ENCODE data around the gene NAV3.

The NAV3 gene

DNA sequence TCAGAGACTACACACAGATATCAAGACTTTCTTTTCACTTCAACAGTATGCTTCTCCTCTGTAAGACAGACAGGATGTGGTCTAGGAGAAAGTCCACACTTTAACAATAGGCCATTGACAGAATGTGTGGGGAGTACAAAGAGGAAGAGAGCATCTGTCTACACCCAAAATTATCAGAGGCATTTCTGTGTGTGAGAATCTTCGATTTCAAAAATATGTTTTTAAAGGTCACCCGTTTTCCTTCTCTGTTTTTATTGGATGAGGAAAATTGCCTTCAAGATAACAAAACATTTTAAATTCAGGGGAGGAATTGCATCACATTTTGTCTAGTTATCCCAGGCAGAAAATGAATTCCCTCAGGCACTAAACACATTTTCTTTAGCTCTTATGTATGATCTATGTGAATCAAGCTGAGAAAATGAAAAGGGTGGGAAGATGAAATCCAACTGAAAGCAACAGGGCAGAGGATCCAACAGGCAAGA lies 16.4 kb downstream of the NAV3 start:
- DNase-seq, result no peak

DNA sequence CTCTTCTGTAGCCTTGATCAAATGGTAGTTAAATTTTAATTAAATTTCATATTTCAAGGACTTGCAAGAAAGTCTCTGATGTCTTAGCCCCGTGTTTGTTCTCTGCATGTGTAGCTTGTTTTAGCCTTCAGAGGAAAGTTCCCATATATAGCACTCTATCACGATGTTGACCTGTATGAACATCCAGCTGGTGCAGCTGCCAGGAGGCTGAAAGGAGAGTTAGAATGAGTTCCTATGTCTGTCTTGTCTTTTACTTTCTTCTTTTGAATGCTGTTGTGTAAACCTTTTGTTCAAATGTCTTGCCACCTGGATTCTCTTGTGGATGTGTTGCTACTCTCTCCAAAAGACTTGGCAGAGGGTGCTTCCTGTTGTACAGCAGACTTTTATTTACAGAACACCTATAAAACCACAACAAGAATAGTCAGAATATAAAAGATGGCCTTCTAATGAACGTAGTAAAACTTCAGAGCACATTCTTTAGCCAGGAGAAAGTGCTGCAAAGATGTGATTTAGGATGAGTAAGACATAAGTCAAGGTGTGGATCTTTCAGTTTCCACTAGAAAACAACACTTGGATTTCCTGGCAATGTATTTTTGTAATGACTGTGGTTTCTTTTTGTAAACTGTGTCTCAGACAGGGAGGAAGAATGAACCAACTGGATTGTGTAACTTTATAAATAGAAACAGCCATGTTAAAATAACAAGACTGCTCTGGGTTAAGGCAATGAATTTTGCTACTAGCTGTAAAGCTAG lies 17.2 kb downstream of the NAV3 start:
- no peak for DNase-seq

DNA sequence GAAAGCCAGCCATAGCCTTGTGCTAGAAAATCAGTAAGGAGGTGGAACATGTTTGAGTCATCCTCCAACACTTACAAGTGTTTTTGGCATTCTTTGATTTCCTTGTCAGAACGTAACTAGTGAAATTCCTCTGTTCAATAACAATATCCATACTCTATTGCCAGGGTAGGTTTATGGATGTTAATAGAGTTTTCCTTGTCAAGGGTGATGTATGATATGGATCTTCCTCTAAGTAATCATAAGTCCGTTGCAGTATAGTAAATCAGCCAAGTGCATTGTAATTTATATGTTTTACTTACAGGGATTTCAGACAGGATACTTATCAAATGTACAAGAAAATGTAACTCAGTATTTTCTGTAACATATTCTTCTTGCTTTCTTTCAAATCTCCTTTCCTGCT lies 19.4 kb downstream of the NAV3 start:
- no peak for DNase-seq

DNA sequence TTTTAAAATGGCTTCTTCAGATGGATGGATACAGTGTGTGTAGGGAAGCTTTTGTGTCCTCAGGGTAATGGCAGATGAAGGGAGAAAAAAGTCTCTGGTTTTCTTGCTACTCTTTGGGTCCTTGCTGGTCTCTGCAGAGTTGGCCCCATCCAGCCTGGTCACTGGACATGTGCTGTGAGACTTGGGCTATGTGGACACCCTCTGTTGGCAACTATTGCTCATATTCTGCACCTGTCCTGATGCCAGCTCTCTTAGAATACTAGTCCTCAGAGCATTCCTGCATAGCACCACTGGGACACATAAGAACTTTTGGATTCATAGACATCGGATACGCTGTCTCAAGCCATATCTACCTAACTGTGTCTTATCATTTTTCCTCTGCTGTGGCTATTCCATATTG lies 20.0 kb downstream of the NAV3 start:
- no peak for DNase-seq

DNA sequence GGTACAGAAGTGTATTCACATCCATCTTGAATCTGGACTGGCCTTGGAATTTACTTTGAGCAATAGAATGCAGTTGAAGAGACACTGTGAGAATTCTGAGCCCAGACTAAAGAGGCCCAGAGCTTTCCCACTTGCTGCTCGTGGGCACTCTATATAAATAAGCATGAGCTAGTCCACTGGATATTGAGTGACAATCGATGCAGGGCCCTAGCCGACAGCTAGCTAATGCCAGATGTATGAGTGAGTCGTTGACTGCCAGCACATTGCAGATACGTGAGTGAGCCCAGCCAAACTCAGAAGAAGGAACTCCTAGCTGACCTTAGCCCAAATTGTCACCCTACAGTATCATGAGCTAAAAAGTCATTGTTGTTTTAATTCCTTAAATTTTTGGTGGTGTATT lies 24.9 kb downstream of the NAV3 start:
- DNase-seq, result no peak

DNA sequence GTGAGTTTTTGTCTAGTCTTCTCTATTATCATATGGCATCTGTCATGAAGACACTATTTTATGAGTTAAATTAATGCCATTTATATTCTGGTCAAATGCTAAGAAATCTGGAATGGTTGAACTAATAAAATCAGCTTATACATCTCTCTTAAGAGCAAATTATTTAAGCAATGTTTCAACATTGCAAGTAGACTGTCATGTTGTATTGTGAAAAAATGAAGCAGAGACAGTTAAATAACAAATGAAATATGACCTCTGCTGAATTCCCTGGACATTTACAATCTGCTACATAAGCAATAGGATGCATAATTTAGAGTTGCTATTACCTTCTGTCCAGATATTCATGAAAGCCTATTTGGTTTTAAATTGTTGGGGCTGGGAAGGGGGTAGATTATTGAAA lies 30.6 kb downstream of the NAV3 start:
- DNase-seq, result no peak

DNA sequence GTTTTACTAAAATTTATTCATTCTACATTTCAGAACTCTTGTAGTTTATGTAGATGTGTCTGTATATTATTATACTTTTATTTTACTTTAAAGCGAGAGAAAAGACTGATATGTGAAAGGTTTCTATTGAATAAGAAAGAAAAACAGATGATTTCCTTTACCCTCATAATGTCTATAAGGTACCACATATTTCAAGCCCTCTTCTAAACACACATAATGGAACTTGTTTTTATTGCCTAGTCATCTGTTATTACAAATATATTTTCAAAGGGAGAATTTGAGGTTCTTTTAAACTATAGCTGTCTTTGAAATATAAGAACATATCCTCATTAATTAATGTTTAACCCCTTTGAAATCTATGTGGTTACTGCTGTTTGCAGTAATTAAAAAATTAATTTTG lies 34.5 kb downstream of the NAV3 start:
- no peak for DNase-seq

DNA sequence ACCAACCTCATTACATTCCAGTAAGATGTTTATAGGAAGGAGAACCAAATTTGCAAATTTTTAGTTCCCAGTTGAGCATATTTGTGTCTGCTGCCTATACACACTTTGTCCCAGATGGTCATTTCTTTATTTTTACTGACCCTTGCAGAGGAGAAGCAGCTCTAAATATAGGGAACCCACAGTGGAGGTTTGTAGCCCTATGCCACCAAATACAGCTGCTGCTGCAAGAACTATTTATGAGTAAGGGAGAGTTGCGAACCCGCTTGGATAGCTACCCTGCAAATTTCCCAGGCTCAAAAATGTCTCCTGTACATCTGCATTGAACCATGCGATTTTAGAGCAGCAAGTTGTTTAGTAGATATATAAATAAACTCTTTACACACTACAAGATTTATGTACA lies 48.2 kb downstream of the NAV3 start:
- no peak for DNase-seq

DNA sequence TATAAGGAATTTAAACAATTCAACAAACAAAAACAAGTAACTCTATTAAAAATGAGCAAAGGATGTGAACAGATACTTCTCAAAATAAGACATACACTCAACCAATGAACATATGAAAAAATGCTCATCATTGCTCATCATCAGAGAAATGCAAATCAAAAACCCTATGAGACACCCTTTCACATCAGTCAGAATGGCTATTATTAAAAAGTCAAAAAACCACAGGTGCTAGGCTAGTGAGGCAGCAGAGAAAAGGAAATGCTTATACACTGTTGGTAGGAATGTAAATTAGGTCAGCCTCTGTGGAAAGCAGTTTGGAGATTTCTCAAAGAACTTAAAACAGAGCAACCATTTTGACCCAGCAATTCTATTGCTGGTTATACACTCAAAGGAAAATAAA lies 52.0 kb downstream of the NAV3 start:
- DNase-seq, result no peak

DNA sequence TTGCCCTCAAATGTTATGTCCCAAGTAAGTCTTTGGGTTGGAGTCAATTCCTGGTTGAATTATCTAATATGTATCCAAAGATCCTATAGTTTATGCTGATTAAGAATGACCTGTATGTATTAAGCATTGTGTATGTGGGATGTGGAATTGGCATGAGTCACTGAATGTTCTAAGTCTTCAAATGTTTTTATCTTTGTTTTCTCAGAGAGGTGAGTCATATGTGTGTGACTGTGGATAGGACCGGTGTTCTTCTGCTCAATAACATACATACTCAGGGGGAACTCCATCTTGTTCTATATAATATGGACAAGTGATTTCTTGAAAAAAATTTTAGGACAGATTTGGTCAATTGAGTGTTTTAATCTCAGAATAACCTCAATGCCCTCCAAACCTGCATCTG lies 57.9 kb downstream of the NAV3 start:
- no peak for DNase-seq

DNA sequence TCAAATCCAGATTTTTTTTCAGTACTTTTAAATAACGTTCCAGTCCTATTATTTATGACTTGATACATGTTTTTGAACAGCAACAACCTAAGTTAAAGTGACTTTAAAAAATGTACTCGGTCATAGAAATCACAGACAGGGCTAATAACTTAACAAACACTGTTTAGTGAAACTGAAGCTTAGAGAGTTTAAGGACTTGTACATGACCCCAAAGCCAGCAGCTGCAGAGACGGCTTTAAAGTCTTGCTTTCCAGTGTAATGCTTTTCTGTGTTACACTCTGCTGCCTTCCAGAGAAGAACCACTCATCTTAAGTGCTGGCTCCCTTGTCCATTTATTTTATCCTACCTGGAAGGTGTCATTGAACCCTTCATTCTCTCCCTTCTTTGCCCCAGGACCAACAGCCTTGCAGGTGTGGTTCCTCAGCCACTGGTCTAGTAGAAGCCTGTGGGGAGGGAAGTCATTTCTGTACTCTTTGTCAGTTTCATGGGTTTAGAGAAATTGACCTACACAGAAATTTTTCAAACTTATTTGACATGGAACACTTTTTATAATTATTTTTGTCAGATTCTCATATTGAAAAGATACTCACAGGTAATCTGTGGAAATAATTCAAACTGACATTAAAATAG lies 60.9 kb downstream of the NAV3 start:
- no peak for DNase-seq

DNA sequence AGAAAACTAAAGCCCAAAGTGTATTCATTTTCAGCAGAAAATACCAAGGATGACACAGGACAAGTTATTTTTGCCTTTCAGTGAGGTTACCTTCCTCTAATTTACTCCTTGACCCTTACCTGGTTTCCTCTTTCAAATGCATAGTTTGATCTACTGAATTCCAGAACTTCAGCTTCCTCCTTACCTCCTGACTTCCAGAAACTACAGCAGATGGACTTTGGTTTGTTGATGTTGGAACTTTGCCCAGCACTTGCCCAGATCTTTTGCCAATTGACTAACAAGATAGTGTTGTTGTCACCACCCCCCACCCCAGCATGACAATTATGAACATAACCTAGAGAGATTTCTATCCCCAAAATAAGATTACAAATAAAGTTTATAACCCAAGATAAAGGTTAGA lies 63.2 kb downstream of the NAV3 start:
- peak in 1 of 14 donors; percentile 6 for DNase-seq

DNA sequence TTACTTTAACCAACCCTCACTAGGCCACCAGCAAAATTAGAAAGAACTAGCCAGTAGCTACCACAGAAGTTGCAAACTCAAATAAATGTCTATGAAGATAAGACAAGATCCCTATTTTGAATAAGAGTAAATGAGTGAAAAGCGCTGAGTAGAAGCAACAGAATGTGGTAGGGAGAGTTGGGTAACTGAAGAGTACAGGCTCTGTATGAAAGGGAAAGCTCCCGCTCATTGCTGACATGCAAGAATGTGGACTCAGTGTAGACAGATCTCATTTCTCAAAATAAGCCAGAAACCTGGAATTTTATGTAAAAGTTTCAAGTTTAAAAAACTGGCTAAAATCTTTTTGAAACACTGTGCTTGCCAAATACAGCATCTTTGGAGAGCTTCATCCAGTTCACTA lies 63.9 kb downstream of the NAV3 start:
- DNase-seq, result no peak

DNA sequence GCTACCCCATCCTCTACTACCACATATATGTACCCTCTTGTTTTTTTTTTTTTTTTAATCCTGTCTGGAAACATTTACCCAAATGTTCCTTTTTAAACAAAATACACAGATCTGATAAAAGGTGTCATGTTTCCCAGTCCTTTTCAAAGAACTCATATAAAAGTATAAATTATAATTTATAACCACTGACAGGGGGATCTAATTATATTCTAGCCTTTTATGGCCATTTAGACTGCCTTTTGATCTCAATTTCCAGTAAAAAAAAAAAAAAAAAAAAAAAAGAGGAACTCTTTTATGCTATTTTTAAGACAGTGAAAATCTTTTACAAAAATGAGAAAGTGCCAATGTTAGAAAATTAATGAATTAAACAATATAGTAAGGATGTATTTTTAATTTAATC lies 65.0 kb downstream of the NAV3 start:
- DNase-seq, result no peak

DNA sequence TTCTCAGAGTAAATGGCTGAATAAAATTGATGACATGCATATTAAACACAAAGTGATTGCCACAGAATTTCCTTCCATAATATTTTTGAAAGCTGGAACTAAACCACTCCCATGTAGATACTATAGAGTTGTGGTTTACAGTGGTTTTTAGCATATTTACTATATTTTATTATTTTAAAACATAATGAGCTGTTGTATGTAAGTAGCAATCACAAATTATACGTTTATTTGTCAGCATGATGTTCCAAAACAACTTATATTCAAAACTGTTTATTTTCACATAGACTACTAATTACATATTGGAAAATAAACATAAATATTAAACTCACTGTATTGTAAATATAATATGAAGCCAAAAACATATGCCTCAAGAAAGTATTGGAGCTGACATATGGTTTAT lies 77.2 kb downstream of the NAV3 start:
- no peak for DNase-seq

DNA sequence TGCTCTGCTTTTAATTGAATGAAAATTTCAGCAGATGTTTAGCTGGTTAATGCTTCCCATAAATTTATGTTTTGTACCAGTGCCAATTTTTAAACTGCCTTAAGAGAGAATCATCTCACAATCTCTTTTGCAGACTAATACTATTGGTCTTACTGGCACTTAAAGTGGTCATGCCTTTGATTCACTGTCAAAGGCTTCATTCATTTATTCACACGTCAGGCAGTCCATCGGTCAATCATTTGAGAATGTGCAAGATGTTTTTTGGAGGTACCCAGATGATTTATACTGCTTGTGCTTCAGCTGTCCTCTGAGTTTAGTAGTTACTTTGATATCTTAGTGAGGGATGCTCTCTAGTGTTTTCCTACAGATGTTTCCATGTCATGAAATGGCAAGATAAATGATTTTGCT lies 83.4 kb downstream of the NAV3 start:
- no peak for DNase-seq

DNA sequence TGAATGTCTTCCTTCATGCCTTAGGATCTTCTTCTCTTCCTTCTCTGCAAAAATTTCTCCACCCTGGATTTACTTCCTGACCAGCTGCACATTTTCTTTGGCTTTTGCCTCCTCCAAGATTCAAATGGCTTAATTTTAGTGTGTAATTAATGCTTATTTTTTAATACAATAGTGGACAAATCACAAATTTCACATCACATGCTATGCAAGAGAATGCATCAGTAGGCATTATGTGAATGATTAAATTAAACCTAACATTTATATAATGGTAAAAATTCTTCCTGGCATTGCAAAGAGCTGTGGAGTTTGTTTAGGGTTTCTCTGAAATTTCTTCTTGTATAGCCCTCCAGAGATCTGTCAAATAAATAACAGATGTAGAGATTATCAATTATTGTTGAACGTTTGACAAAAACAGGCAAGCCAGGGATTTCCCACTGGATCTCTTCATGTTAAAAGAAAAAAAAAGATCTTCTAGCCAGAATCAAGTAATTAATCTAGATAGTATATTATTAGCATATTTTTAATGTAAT lies 84.4 kb downstream of the NAV3 start:
- no peak for DNase-seq

DNA sequence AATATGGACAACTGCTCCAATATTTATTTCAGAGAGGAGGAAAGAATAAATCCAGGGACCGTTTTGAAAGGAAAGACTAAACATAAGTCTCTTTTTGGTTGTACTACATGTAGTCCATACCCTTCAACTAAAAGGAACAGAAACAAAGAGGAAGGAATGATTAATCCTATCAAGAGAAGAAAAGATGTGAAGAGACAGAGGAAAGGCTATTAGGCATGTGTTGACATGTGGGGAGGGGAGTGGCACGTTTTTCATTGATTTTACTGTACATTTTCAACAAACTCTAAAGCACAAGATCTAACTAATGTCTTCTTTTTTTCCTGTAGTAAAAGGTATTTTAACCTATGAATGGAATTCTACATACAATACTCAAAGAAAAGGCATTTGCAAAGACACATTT lies 85.6 kb downstream of the NAV3 start:
- DNase-seq, result no peak

DNA sequence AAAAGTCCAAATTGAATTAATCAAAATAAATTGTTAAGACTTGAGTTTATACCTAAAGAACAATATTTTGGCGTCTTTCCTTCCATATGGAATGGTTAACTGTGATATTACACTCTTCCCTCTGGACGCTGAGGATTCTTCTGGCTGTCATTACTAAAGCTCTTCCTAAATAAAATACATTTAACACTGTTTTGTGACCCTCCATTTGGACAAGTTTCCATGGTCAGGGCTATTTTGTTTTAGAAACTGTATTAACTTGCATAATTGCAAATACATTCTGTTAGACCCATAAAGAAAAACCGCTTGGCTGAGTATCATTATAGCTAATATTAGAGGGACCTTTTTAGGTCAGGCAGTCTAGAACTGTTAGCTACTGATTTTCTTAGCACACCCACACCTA lies 87.4 kb downstream of the NAV3 start:
- DNase-seq, result no peak

DNA sequence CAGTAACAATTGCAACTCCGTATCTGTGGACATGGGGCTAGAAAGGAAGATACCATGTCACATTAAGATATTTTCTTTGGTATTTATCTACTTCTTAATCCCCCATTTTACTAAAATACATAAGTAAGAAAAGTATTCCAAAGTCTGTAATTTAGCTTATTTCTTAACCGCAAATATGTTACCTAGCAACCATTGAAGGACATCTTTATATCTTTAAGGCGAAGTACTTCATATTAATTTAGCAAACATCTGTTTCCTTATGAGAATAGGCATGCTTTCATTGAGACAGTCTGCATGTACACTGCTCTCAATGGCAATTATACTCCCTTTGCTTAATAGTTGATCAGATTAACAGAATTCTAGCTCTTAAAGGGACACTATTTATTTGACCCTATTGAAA lies 88.8 kb downstream of the NAV3 start:
- no peak for DNase-seq

DNA sequence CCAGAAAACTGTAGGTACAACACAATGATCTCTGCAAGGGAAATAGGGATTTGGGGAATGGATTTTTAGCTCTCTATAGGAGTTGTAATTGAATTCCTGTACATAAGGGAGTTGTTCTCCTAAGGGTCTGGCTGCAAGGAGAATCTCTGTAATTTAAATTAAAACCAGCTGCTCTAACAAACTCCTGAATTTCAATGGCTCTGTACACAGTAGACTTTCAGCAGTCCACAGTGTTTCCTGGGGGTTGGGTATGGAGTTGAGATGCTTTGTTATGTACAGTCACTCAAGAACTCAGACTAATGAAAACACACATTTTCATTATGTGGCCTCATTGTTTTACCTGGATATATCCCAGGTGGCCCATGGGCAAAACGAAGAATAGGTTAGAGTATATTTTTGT lies 93.2 kb downstream of the NAV3 start:
- DNase-seq, result no peak

DNA sequence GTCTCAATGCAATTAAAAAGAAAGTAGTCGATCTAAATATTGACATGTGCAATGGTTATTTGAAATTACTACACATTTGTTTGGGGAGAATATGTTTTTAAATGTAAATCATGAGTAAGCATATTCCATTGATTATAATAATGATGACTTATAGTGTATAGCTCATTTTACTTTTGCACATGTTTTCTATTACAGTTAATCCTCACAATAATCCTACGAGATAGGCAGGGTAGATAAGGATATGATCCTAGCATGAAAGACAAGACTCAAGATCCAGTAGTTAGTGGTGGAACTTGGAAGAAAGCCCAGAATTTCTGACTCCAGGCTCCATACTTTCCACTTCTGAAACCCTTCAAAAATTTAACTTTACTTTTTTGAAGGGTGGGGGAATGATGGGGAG lies 94.0 kb downstream of the NAV3 start:
- DNase-seq, result no peak

DNA sequence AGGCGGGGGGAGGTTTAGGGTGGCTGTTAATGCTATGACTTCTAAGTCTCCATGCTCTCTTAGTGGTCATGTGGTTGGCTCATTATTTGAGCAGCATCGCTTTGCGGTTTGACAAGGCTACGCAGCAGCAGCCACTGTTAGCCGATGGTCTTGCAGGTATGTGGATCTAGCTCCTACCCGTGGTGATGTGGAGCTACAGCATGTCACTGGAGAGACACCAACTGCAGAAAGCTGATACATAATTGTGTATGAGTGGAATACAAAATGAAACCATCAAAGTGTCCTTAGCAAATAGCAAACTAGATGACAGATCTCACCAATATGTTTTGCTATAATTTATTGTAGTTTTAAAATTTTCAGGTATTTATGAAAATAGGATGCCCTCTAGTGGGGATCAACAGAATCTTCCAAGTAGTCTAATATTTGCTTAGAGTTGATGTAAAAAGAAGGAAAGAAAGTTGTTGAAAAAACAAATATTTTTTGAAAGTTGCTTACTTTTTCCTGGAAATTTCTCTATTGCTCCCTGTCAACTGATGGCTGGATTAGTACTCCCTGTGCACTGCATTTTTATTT lies 94.9 kb downstream of the NAV3 start:
- peak in 12 of 14 donors; percentile 5 to 65 (median 38) for DNase-seq

DNA sequence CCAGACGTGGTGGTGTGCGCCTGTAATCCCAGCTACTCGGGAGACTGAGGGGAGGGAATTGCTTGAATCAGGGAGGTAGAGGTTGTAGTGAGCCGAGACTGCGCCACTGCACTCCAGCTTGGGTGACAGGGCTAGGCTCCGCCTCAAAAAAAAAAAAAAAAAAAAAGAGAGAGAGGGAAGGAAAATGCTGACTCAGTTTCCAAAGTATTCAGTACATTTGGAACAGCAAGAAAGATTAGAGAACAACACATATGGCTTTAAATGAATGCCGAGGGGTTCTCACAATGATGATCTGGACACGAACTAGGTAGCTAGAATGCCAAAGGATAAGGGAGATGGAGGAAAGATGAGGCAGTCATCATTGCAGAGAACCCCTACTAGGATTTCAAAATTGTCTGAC lies 97.4 kb downstream of the NAV3 start:
- DNase-seq, result no peak
